Fibroblast of skin of back (primary cell): ENCODE measurements around the gene RAD50.
"Not testable (repeated sequence)": the region's sequence is repeated elsewhere in the genome, so short reads cannot be mapped to it uniquely, and the experiment has no call there.

Source experiments
- DNase-seq: peaks from one replicate; pipeline ENCODE4 v3.0.0-alpha.2; 2013

Gene RAD50

GRCh38 chr5:132677682-132678400, 121.1 kb downstream of the RAD50 start:
- DNase-seq: peak; percentile 53

GRCh38 chr5:132678735-132679134, 122.0 kb downstream of the RAD50 start:
- no peak for DNase-seq

GRCh38 chr5:132679166-132679565, 122.4 kb downstream of the RAD50 start:
- DNase-seq: no peak

- DNase-seq: peak; percentile 57
Measured at GRCh38 chr5:132679717-132680380, 123.1 kb downstream of the RAD50 start.

- no peak for DNase-seq
Measured at GRCh38 chr5:132680780-132681475, 124.2 kb downstream of the RAD50 start.

- no peak for DNase-seq
Measured at GRCh38 chr5:132681476-132681831, 124.7 kb downstream of the RAD50 start.

- DNase-seq: no peak
Measured at GRCh38 chr5:132681983-132682382, 125.2 kb downstream of the RAD50 start.

- DNase-seq: no peak
Measured at GRCh38 chr5:132684491-132684890, 127.7 kb downstream of the RAD50 start.

GRCh38 chr5:132684922-132685720, 128.3 kb downstream of the RAD50 start:
- DNase-seq: no peak

GRCh38 chr5:132686193-132686592, 129.4 kb downstream of the RAD50 start:
- DNase-seq: no peak

- DNase-seq: no peak
Measured at GRCh38 chr5:132687995-132688394, 131.2 kb downstream of the RAD50 start.

GRCh38 chr5:132688536-132689339, 132.0 kb downstream of the RAD50 start:
- DNase-seq: no peak

GRCh38 chr5:132689513-132689912, 132.7 kb downstream of the RAD50 start:
- DNase-seq: no peak

GRCh38 chr5:132690156-132690555, 133.4 kb downstream of the RAD50 start:
- DNase-seq: no peak

- DNase-seq: not testable (repeated sequence)
Measured at GRCh38 chr5:132691755-132692631, 135.2 kb downstream of the RAD50 start.

GRCh38 chr5:132692632-132692967, 135.8 kb downstream of the RAD50 start:
- DNase-seq: no peak
